GM12878 (cell line): Measurements from ENCODE around the gene NLRP6. TPM values are rescaled to one million over a fixed set of nuclear protein-coding genes. Genes with fewer than 3 reads are reported as not detected.

Experiments
- ATAC-seq: fragments of 200-7000 bp; cut with Tn5 transposase; 3 replicates; pipeline ENCODE4 v1.9.1; 2020; ENCODE audit warnings: mild to moderate bottlenecking, moderate library complexity
- BruUV-seq: library from RNA; stranded (reverse); fragments of 400-500 nt; replicated peaks from 2 replicates; lab custom pipeline; 2021; lab: Mats Ljungman, UMichigan
- CTCF ChIA-PET: fragments of 300-600 bp; sonication (Branson Sonifier 250); formaldehyde crosslinking; extraction: SDS; loops from one replicate; lab custom pipeline; 2021; ENCODE audit warnings: inconsistent platforms; lab: Yijun Ruan, JAX
- POLR2A ChIA-PET: fragments of 350-600 bp; formaldehyde crosslinking; extraction: SDS; loops from one replicate; lab custom pipeline; 2021; ENCODE audit warnings: inconsistent platforms; lab: Charles Lee
- RAD21 ChIA-PET: fragments of 300-600 bp; sonication (Branson Sonifier 250); formaldehyde crosslinking; loops from one replicate; lab custom pipeline; 2023; ENCODE audit warnings: antibody characterized with exemption; ENCODE audit not compliant: unreplicated experiment; lab: Charles Lee
- SMC1A ChIA-PET: fragments of 300-600 bp; sonication (Branson Sonifier 250); formaldehyde crosslinking; loops from one replicate; lab custom pipeline; 2023; ENCODE audit not compliant: unreplicated experiment, uncharacterized antibody; lab: Charles Lee
- DNase-seq: peaks from one replicate; pipeline ENCODE4 v3.0.0-alpha.2; 2011; ENCODE audit warnings: low read depth, low spot score
- FAIRE-seq: peaks from 3 replicates; lab custom pipeline; 2011; peaks lifted over from hg19 to GRCh38; lab: Jason Lieb, UNC
- H2AFZ ChIP-seq: 2 replicates; pipeline ENCODE4 v1.6.0; 2011; ENCODE audit warnings: low read depth, low read length, control low read depth; ENCODE audit not compliant: control insufficient read depth
- H3K27ac ChIP-seq: 2 replicates; pipeline ENCODE4 v1.5.1; 2011; ENCODE audit warnings: control low read depth; ENCODE audit not compliant: control insufficient read depth, insufficient read depth
- H3K27me3 ChIP-seq, 2 experiments: replicated peaks in 1 of 2; 2 replicates each; pipeline versions ENCODE4 v1.6.0 to v1.6.1; 2011; ENCODE audit warnings: low read length in 1 of 2; ENCODE audit not compliant: control insufficient read depth in 2 of 2, insufficient read depth in 2 of 2
- H3K36me3 ChIP-seq, 2 experiments: 2 replicates each; pipeline ENCODE4 v1.5.1; 2011; ENCODE audit warnings: low read length in 1 of 2; ENCODE audit not compliant: control insufficient read depth in 2 of 2, insufficient read depth in 2 of 2
- H3K4me1 ChIP-seq: 2 replicates; pipeline ENCODE4 v1.6.1; 2011; ENCODE audit warnings: mild to moderate bottlenecking, low read length, moderate library complexity, mixed read lengths; ENCODE audit not compliant: control insufficient read depth, insufficient read depth
- H3K4me2 ChIP-seq: 2 replicates; pipeline ENCODE4 v1.6.0; 2011; ENCODE audit warnings: control low read depth; ENCODE audit not compliant: control insufficient read depth, insufficient read depth
- H3K4me3 ChIP-seq: fragments of 200-600 bp; sonication (generic); 2 replicates; pipeline ENCODE4 v1.5.1; 2016
- H3K79me2 ChIP-seq: 2 replicates; pipeline ENCODE4 v1.6.0; 2011; ENCODE audit warnings: low read length; ENCODE audit not compliant: control insufficient read depth, insufficient read depth
- H3K9ac ChIP-seq: 2 replicates; pipeline ENCODE4 v1.8.0; 2011; ENCODE audit warnings: low read length, control low read depth, mixed read lengths; ENCODE audit not compliant: control insufficient read depth, insufficient read depth
- H3K9me3 ChIP-seq: replicated peaks from 3 replicates; pipeline ENCODE4 v1.5.1; 2011; ENCODE audit warnings: mild to moderate bottlenecking, low read length; ENCODE audit not compliant: control insufficient read depth, insufficient read depth
- H4K20me1 ChIP-seq: 2 replicates; pipeline ENCODE4 v1.6.0; 2011; ENCODE audit not compliant: control insufficient read depth, insufficient read depth
- BACH1 ChIP-seq: fragments of 450-650 bp; IDR thresholded peaks from 2 replicates; pipeline ENCODE4 v1.6.1; 2017; ENCODE audit warnings: mild to moderate bottlenecking, borderline replicate concordance
- BRCA1 ChIP-seq: IDR thresholded peaks from 2 replicates; pipeline ENCODE4 v1.6.1; 2011; ENCODE audit warnings: low read depth, low read length, improper control_type of control experiment
- FOXM1 ChIP-seq: IDR thresholded peaks from 2 replicates; pipeline ENCODE4 v1.6.1; 2012; ENCODE audit warnings: low read depth, mild to moderate bottlenecking, inconsistent platforms, low read length, moderate library complexity
- GATAD2B ChIP-seq: fragments of 450-650 bp; conservative IDR thresholded peaks from 2 replicates; pipeline ENCODE4 v1.6.1; 2017; ENCODE audit warnings: low read depth, mild to moderate bottlenecking, moderate library complexity
- KAT2A ChIP-seq: conservative IDR thresholded peaks from 2 replicates; pipeline ENCODE4 v1.6.1; 2011; ENCODE audit warnings: low read depth, low read length; ENCODE audit not compliant: control insufficient read depth
- LARP7 ChIP-seq: fragments of 450-650 bp; IDR thresholded peaks from 2 replicates; pipeline ENCODE4 v1.6.1; 2017; ENCODE audit warnings: mild to moderate bottlenecking
- MEF2A ChIP-seq: IDR thresholded peaks from 2 replicates; pipeline ENCODE4 v1.6.1; 2011; ENCODE audit warnings: low read depth, mild to moderate bottlenecking, low read length, moderate library complexity; ENCODE audit not compliant: insufficient read depth
- NBN ChIP-seq: fragments of 450-650 bp; IDR thresholded peaks from 2 replicates; pipeline ENCODE4 v1.6.1; 2016
- NFIC ChIP-seq: IDR thresholded peaks from 2 replicates; pipeline ENCODE4 v1.6.1; 2012; ENCODE audit warnings: low read depth, mild to moderate bottlenecking, inconsistent platforms, low read length, moderate library complexity
- NR2C1 ChIP-seq: fragments of 450-650 bp; IDR thresholded peaks from 2 replicates; pipeline ENCODE4 v1.6.1; 2017; ENCODE audit warnings: antibody characterized with exemption, mild to moderate bottlenecking, moderate library complexity
- PAX8 ChIP-seq: fragments of 450-650 bp; IDR thresholded peaks from 2 replicates; pipeline ENCODE4 v1.6.1; 2017; ENCODE audit warnings: mild to moderate bottlenecking, moderate library complexity
- RELA ChIP-seq: fragments of 450-650 bp; IDR thresholded peaks from 2 replicates; pipeline ENCODE4 v1.8.0; 2014; ENCODE audit warnings: borderline replicate concordance; ENCODE audit not compliant: partially characterized antibody
- RELB ChIP-seq: fragments of 450-650 bp; IDR thresholded peaks from 2 replicates; pipeline ENCODE4 v1.6.1; 2017; ENCODE audit warnings: low read depth, mild to moderate bottlenecking, moderate library complexity
- RFX5 ChIP-seq: IDR thresholded peaks from 2 replicates; pipeline ENCODE4 v1.6.1; 2011; ENCODE audit warnings: low read depth, low read length, improper control_type of control experiment
- SUPT20H ChIP-seq: IDR thresholded peaks from 2 replicates; pipeline ENCODE4 v1.6.1; 2011; ENCODE audit warnings: low read depth, mild to moderate bottlenecking, low read length, moderate library complexity, borderline replicate concordance; ENCODE audit not compliant: control insufficient read depth
- TCF3 ChIP-seq: IDR thresholded peaks from 2 replicates; pipeline ENCODE4 v1.6.1; 2012; ENCODE audit warnings: low read depth, mild to moderate bottlenecking, low read length, borderline replicate concordance; ENCODE audit not compliant: insufficient read depth
- ZBTB11 ChIP-seq: fragments of 450-650 bp; formaldehyde crosslinking; IDR thresholded peaks from 2 replicates; pipeline ENCODE4 v1.5.0; 2022; ENCODE audit warnings: mild to moderate bottlenecking, missing genetic modification characterization
- ZNF384 ChIP-seq: IDR thresholded peaks from 2 replicates; pipeline ENCODE4 v1.6.1; 2012; ENCODE audit warnings: low read depth, mild to moderate bottlenecking, low read length, improper control_type of control experiment, borderline replicate concordance
- WGBS: methylation state at CpG from one replicate; pipeline ENCODE4 v1.1.6; 2016; ENCODE audit warnings: low lambda C conversion rate; ENCODE audit not compliant: insufficient replicate concordance, insufficient coverage; ENCODE audit errors: missing lambda C conversion rate; 5-methylcytosine and 5-hydroxymethylcytosine counted together
- in situ Hi-C: fragments of 300-500 bp; cut with MboI; formaldehyde crosslinking; loops from 9 replicates; pipeline ENCODE4 v1.14.3; 2018; ENCODE audit warnings: mixed read lengths
- intact Hi-C: fragments of 100-400 bp; cut with micrococcal nuclease; formaldehyde crosslinking; loops from one replicate; pipeline ENCODE4 v1.14.2; 2022; ENCODE audit not compliant: unreplicated experiment
- polyA plus RNA-seq, 11 experiments: library from polyadenylated mRNA; depleted of rRNA in 4 of 11; unstranded in 6 of 11; stranded (reverse) in 5 of 11; fragments of >200 nt; fragmentation: Nextera tagmentation in 4 of 11; fragmentation: Illumina TruSeq in 1 of 11; extraction: Ambion mirVana in 4 of 11; extraction: Trizol in 1 of 11; gene quantifications; 1 replicate in 1 of 11; 2 replicates in 10 of 11; pipeline versions ENCODE4 v1.2.1 to v1.2.3, GENCODE V29; 2011 to 2016; ENCODE audit warnings: inconsistent platforms in 2 of 11, missing spikeins in 2 of 11, low read depth in 1 of 11
- total RNA-seq, 4 experiments: library from RNA; depleted of rRNA in 3 of 4; stranded (reverse); fragments of >200 nt in 3 of 4; fragmentation: Illumina TruSeq in 1 of 4; extraction: Trizol in 1 of 4; gene quantifications; 2 replicates each; pipeline versions ENCODE4 v1.2.1 to v1.2.3, GENCODE V29; 2013 to 2021

The NLRP6 gene
- total and polyA plus RNA-seq, 10 of the 15 experiments (the other 5 are each of a cell fraction or from before 2014, with no cell fraction given), result 0.03 to 0.11 TPM; not detected in 8

GRCh38 chr11:230431-230830 is 47.8 kb upstream of the NLRP6 start:
- H3K27me3 ChIP-seq, result no peaks in the 10 kb centered on the region
- ATAC-seq (no peak), DNase-seq (no peak), FAIRE-seq (no peak)
- in situ Hi-C loops, result no loop called here
- RAD21 ChIA-PET, result no interaction called here
- H3K9ac ChIP-seq, result no peak overlapping the region
- no peak overlapping the region for H3K4me2 ChIP-seq
- CTCF ChIA-PET, result no interaction called here
- TF ChIP-seq BRCA1 (no peak), PAX8 (no peak), KAT2A (no peak), NR2C1 (no peak), SUPT20H (no peak), RELA (no peak), ZNF384 (no peak), RFX5 (no peak), FOXM1 (no peak), ZBTB11 (CRISPR knock-in tag) (no peak), GATAD2B (no peak), NFIC (no peak), BACH1 (no peak), LARP7 (no peak), TCF3 (no peak), NBN (no peak), RELB (no peak), MEF2A (no peak)
- 93% methylated on average over 10 of the region's 10 CpGs for WGBS
- H2AFZ ChIP-seq, result no peak overlapping the region
- no peaks in the 10 kb centered on the region for H4K20me1 ChIP-seq
- H3K4me1 ChIP-seq, result no peaks in the 10 kb centered on the region
- H3K79me2 ChIP-seq, result no peaks in the 10 kb centered on the region; the same call in none of the 2 replicates
- H3K4me3 ChIP-seq, result no peak overlapping the region
- BruUV-seq, result no TSS peak
- POLR2A ChIA-PET, result interaction anchor here (1.2 kb wide), 2 partner anchors 11 to 22 kb away, joined by 4 read pairs; no protein-coding TSS in a partner anchor
- H3K9me3 ChIP-seq, result no peaks in the 10 kb centered on the region
- SMC1A ChIA-PET, result interaction anchor here (1.0 to 1.6 kb wide), 3 partner anchors 14 to 38 kb away, joined by 3 to 5 read pairs (median 3); no protein-coding TSS in a partner anchor
- H3K27ac ChIP-seq, result no peak overlapping the region
- intact Hi-C loops, result no loop called here
- no peaks in the 10 kb centered on the region for H3K36me3 ChIP-seq
